ENCODE data around the gene SREK1IP1. TPM values are rescaled to one million over a fixed set of nuclear protein-coding genes. Genes with fewer than 3 reads are reported as not detected.
"Not testable (repeated sequence)": the region's sequence is repeated elsewhere in the genome, so short reads cannot be mapped to it uniquely, and the experiment has no call there.

Gene SREK1IP1
- total RNA-seq, 1 donor from 2014 or later, result 34.8 TPM

DNA sequence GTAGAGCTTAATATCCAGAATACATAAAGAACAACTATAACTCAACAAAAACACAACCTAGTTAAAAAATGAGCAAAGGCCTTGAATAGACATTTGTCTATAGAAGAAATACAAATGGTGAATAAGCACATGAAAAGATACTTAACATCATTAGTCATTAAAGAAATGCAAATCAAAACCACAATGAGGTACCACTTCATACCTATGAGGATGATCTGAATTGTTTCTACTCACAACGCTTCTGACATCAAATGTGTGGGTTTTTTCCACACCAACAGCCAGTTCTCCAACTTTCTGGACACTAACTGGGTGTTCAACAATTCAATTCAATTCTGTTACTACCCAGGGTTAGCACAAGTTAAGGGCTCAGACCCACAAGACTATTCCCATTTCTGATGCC lies 22.0 kb downstream of the SREK1IP1 start:
- no peak for DNase-seq
- Mint-ChIP-seq H3K27me3 (no peaks in the 10 kb centered on the region), H3K4me1 (peaks cover 9% of the 10 kb centered on the region), H3K4me3 (no peak overlapping the region), H3K36me3 (ENCODE audit: low read depth) (peaks cover 2% of the 10 kb centered on the region), H3K27ac (no peak overlapping the region), H3K9me3 (no peaks in the 10 kb centered on the region)
- intact Hi-C loops (cut with micrococcal nuclease), result no loop called here

DNA sequence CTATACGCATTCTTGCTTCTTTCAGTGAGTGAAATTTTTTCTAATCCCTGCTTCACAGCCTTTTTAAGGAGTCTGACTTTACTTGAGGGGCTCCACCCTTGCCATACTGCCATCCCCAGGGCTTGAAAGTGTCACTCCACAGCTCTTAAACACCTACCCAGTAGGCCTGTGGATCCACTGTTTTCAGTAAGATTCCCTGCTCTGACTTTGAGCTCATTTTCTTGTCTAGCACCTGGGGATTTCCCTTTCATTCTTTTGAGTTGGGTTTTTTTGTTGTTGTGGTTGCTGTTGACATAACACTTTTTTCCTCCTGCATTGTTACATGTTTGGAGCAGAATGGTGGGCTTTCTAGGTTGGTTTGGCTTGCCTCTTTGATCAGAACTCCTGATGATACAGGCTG lies 23.6 kb downstream of the SREK1IP1 start:
- no peak for DNase-seq
- intact Hi-C loops (cut with micrococcal nuclease), result no loop called here
- Mint-ChIP-seq H3K9me3 (no peaks in the 10 kb centered on the region), H3K27me3 (no peaks in the 10 kb centered on the region), H3K4me3 (no peak overlapping the region), H3K27ac (peak overlapping the region; percentile 55), H3K4me1 (peaks cover 9% of the 10 kb centered on the region), H3K36me3 (ENCODE audit: low read depth) (peaks cover 2% of the 10 kb centered on the region)

- peaks cover 9% of the 10 kb centered on the region for H3K36me3 Mint-ChIP-seq (ENCODE audit: low read depth)
- peaks cover 7% of the 10 kb centered on the region for H3K4me1 Mint-ChIP-seq
- no peak overlapping the region for H3K4me3 Mint-ChIP-seq
- no peaks in the 10 kb centered on the region for H3K9me3 Mint-ChIP-seq
- no peak for DNase-seq
- H3K27me3 Mint-ChIP-seq, result no peaks in the 10 kb centered on the region
- H3K27ac Mint-ChIP-seq, result no peak overlapping the region
- intact Hi-C loops (cut with micrococcal nuclease), result no loop called here
Measured at GRCh38 chr5:64742821-64743220, 25.7 kb downstream of the SREK1IP1 start.

DNA sequence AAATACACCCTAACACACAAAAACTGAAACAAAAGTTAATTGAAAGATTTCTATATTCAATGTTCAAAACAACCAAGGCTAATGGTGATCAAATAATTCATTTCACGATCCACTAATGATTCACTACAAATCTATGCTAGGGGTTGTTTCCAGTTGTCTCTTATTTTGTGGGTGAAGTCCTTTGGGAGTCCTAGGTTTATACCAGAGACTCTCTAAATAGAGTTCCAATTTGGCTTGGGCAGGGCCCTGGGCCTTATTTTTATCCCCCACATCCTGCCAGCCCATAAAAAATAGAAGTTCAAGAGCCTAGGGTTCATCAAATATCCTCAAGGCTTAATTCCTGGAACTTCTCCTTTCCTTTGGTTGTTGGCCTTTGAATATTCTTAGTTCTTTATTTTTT lies 26.1 kb downstream of the SREK1IP1 start:
- Mint-ChIP-seq H3K27me3 (no peaks in the 10 kb centered on the region), H3K9me3 (no peaks in the 10 kb centered on the region), H3K4me1 (peaks cover 7% of the 10 kb centered on the region), H3K27ac (no peak overlapping the region), H3K36me3 (ENCODE audit: low read depth) (peaks cover 11% of the 10 kb centered on the region), H3K4me3 (no peak overlapping the region)
- intact Hi-C loops (cut with micrococcal nuclease), result no loop called here
- DNase-seq, result no peak

DNA sequence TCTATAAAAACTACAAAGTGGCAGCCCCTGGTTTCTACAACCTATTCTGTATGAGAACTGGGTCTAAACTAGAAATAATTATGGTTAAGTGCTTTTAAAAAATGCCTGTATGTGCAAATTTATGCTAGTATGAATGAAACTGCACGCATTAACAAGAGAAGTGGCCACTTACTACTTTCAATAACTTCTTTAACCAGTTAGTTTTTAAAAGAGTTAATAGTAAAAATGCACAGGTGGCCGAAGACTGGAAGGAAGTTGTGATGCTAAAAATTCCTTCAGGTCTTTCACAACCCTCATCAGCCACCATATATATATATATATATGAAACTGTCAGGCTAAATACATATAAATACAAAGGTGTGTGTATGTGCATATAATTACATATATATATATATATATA lies 41.3 kb downstream of the SREK1IP1 start:
- no peak for DNase-seq
- Mint-ChIP-seq H3K4me3 (no peak overlapping the region), H3K27me3 (no peaks in the 10 kb centered on the region), H3K4me1 (peaks cover 3% of the 10 kb centered on the region), H3K9me3 (no peaks in the 10 kb centered on the region), H3K27ac (no peak overlapping the region), H3K36me3 (ENCODE audit: low read depth) (peaks cover 33% of the 10 kb centered on the region)
- intact Hi-C loops (cut with micrococcal nuclease), result no loop called here

DNA sequence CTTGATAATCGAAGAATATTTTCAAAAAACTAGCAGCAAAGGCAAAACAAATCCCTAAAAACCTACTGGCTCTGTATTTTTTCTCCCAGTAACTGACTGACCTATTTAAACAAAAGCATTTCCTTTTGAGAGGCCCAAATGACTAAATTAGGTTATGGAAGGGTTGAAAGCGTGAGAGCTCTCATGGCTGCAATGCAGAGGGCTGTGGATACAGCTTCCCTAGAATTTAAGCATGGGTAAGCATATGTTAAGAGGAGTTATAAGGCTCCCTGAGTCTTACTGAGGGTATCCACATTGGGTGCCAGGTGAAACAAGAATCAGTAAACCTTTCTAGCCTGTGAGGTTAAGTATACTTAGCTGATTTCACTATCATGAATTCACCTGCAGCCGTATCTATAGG lies 45.9 kb downstream of the SREK1IP1 start:
- Mint-ChIP-seq H3K9me3 (peaks cover 4% of the 10 kb centered on the region), H3K27ac (no peak overlapping the region), H3K4me1 (peaks cover 4% of the 10 kb centered on the region), H3K36me3 (ENCODE audit: low read depth) (peaks cover 14% of the 10 kb centered on the region), H3K27me3 (no peaks in the 10 kb centered on the region), H3K4me3 (no peak overlapping the region)
- DNase-seq, result no peak
- intact Hi-C loops (cut with micrococcal nuclease), result no loop called here

DNA sequence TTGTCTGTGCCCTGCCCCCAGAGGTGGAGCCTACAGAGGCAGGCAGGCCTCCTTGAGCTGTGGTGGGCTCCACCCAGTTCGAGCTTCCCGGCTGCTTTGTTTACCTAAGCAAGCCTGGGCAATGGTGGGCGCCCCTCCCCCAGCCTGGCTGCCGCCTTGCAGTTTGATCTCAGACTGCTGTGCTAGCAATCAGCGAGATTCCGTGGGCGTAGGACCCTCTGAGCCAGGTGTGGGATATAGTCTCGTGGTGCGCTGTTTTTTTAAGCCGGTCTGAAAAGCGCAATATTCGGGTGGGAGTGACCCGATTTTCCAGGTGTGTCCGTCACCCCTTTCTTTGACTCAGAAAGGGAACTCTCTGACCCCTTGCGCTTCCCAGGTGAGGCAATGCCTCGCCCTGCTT lies 54.0 kb downstream of the SREK1IP1 start:
- H3K9me3 Mint-ChIP-seq; H3K4me1 Mint-ChIP-seq; H3K27me3 Mint-ChIP-seq; intact Hi-C loops (cut with micrococcal nuclease); H3K4me3 Mint-ChIP-seq; H3K36me3 Mint-ChIP-seq (ENCODE audit: low read depth); H3K27ac Mint-ChIP-seq; DNase-seq: not testable (repeated sequence)

GRCh38 chr5:64707191-64707590 lies 61.3 kb downstream of the SREK1IP1 start:
- Mint-ChIP-seq H3K4me3 (no peak overlapping the region), H3K4me1 (no peaks in the 10 kb centered on the region), H3K27me3 (peaks cover 22% of the 10 kb centered on the region), H3K36me3 (ENCODE audit: low read depth) (no peaks in the 10 kb centered on the region), H3K9me3 (no peaks in the 10 kb centered on the region), H3K27ac (no peak overlapping the region)
- no peak for DNase-seq
- intact Hi-C loops (cut with micrococcal nuclease), result no loop called here

- DNase-seq; H3K27ac Mint-ChIP-seq; H3K4me1 Mint-ChIP-seq; H3K4me3 Mint-ChIP-seq; H3K36me3 Mint-ChIP-seq (ENCODE audit: low read depth); intact Hi-C loops (cut with micrococcal nuclease); H3K9me3 Mint-ChIP-seq: not testable (repeated sequence)
- peaks cover 22% of the 10 kb centered on the region for H3K27me3 Mint-ChIP-seq
Measured at GRCh38 chr5:64706074-64706473, 62.4 kb downstream of the SREK1IP1 start.

DNA sequence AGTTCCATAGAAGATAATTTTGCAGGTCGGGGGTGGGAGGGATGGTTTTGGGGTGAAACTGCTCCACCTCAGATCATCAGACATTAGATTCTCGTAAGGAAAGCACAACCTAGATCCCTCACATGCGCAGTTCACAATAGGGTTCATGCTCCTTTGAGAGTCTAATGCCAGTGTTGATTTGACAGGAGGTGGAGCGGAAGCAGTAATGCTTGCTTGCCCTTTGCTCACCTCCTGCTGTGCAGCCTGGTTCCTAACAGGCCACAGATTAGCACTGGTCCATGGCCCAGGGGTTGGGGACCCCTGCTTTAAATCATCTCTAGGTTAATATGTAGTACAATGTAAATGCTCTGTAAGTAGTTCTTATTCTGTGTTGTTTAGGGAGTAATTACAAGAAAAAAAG lies 67.7 kb downstream of the SREK1IP1 start:
- no peak overlapping the region for H3K27ac Mint-ChIP-seq
- intact Hi-C loops (cut with micrococcal nuclease), result no loop called here
- no peaks in the 10 kb centered on the region for H3K4me1 Mint-ChIP-seq
- no peak for DNase-seq
- no peaks in the 10 kb centered on the region for H3K36me3 Mint-ChIP-seq (ENCODE audit: low read depth)
- peaks cover 20% of the 10 kb centered on the region for H3K27me3 Mint-ChIP-seq
- H3K9me3 Mint-ChIP-seq, result peaks cover 6% of the 10 kb centered on the region
- H3K4me3 Mint-ChIP-seq, result no peak overlapping the region

DNA sequence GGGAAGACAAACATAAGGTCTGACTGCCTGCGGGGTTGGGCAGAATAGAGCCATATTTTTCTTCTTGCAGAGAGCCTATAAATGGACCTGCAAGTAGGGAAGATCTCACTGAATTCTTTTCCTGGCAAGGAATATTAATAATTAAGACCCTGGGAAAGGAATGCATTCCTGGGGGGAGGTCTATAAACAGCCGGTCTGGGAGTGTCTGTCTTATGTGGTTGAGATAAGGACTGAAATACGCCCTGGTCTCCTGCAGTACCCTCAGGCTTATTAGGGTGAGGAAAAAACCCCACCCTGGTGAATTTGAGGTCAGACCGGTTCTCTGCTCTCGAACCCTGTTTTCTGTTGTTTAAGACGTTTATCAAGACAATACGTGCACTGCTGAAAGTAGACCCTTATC lies 72.1 kb downstream of the SREK1IP1 start:
- H3K4me3 Mint-ChIP-seq; H3K36me3 Mint-ChIP-seq (ENCODE audit: low read depth); H3K27ac Mint-ChIP-seq; DNase-seq; intact Hi-C loops (cut with micrococcal nuclease); H3K9me3 Mint-ChIP-seq; H3K4me1 Mint-ChIP-seq: not testable (repeated sequence)
- peaks cover 22% of the 10 kb centered on the region for H3K27me3 Mint-ChIP-seq

DNA sequence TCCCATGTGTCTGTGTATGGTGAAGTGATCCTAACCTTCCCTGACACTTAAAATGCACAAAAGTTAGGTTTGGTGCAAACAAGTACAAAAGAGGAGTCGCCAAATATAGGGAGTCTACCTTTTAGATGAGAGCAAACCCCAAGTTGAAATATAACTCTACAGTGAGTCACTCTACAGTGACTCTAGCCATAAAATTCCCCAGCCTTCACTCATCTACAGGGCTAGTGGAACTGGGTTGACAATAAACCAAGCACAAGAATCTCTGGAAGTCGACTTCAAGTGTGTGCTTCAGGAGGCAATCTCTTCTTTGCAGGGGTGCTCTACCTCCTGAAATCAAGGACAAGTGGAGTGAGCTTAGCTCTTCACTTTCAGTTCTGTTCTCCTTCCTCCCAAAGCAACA lies 74.9 kb downstream of the SREK1IP1 start:
- Mint-ChIP-seq H3K4me3 (no peak overlapping the region), H3K9me3 (peaks cover 6% of the 10 kb centered on the region), H3K27ac (no peak overlapping the region), H3K36me3 (ENCODE audit: low read depth) (no peaks in the 10 kb centered on the region), H3K4me1 (peaks cover 3% of the 10 kb centered on the region), H3K27me3 (peaks cover 43% of the 10 kb centered on the region)
- intact Hi-C loops (cut with micrococcal nuclease), result no loop called here
- DNase-seq, result no peak

DNA sequence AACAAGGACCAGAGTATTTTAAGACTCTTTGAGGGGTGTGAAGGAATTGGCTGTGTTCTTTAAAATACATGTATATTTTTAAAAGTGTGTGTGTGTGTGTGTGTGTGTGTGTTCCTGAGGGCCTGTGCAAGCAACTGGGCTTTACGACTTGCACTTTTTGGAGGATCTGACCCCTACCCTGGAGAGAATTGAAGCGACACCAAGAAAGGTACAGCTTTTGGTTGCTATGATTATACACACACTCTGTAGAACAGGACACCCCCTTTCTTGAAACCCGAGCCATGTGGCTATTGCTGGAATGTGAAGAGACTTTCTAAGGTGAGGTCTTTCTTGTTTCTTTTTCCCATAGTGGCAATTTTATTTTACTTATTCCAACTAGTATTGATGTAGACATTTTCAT lies 77.2 kb downstream of the SREK1IP1 start:
- Mint-ChIP-seq H3K4me3 (no peak overlapping the region), H3K9me3 (no peaks in the 10 kb centered on the region), H3K27ac (no peak overlapping the region), H3K27me3 (peaks cover 54% of the 10 kb centered on the region), H3K36me3 (ENCODE audit: low read depth) (no peaks in the 10 kb centered on the region), H3K4me1 (peaks cover 3% of the 10 kb centered on the region)
- intact Hi-C loops (cut with micrococcal nuclease), result no loop called here
- DNase-seq, result no peak

DNA sequence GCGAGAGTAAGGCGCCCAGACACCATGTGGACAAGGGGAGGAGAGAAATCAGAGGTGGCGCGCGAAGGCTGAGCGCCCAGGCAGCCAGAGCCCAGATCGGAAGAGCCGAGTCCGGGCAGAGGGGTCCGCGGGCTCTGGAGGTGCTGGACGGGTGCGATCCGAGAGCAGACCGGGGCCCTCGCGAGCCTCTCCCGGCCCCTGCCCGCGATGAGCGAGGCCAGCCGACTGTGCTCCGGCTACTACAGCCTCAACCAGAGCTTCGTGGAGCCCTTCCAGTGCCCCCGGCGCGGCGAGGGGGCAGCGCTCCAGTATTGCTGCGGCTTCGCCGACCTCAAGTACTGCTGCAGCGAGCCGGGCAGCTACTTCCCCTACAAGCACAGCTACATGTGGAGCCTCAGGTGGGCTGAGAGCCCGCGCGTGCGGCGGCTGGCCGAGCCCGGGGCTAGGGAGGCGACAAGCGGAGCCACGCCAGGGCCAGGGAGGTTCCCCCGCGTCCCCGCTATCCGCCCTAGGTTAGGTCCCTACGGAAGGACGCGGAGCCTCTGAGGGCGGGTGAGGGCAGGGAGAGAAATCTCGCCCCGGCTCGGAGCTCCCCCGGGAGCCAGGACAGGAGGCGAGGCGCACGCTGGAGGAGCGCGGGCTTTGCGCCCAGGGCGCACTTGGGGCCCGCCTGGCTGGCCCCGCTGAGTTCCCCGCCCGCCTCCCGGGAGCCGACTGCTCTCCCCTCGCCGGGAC lies 77.9 kb downstream of the SREK1IP1 start, which contains the start of gene SHISAL2B:
Gene SHISAL2B (plus strand): TSS at position 87 of the 735 bp plus-strand sequence. CDS start 121 bp downstream, at position 208.
- H3K27ac Mint-ChIP-seq, result no peak within 1 kb of the TSS
- H3K36me3 Mint-ChIP-seq (ENCODE audit: low read depth), result no peaks in the 10 kb centered on the region
- DNase-seq, result no peak
- H3K4me1 Mint-ChIP-seq, result peaks cover 3% of the 10 kb centered on the region
- H3K9me3 Mint-ChIP-seq, result no peaks in the 10 kb centered on the region
- H3K27me3 Mint-ChIP-seq, result peaks cover 54% of the 10 kb centered on the region
- intact Hi-C loops (cut with micrococcal nuclease), result no loop called here
- H3K4me3 Mint-ChIP-seq, result peak within 1 kb of the TSS; percentile 60

DNA sequence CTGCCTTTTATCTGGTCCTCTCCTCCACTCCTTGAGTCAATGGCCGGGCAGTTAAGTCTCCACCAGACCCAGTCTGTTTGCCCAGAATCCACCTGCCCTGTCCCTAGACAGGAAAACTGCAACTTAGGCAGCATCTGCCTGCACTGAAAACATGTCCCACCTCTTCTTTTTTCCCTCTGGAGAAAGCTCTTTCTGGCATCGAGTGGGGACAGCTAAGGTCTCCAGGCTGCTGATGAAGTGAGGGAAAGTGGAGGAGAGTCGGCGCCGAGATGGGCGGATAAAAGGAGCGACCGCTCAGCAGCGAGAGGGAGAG lies 78.4 kb downstream of the SREK1IP1 start:
- Mint-ChIP-seq H3K9me3 (no peaks in the 10 kb centered on the region), H3K36me3 (ENCODE audit: low read depth) (no peaks in the 10 kb centered on the region), H3K27ac (no peak overlapping the region), H3K4me3 (peak overlapping the region; percentile 60), H3K27me3 (peaks cover 54% of the 10 kb centered on the region), H3K4me1 (peaks cover 3% of the 10 kb centered on the region)
- DNase-seq, result no peak
- intact Hi-C loops (cut with micrococcal nuclease), result no loop called here
